ENCODE data around the gene PPIF. TPM values are rescaled to one million over a fixed set of nuclear protein-coding genes. Genes with fewer than 3 reads are reported as not detected.

Gene PPIF
- total RNA-seq, 1 experiment from 2014 or later: 59.0 TPM

DNA sequence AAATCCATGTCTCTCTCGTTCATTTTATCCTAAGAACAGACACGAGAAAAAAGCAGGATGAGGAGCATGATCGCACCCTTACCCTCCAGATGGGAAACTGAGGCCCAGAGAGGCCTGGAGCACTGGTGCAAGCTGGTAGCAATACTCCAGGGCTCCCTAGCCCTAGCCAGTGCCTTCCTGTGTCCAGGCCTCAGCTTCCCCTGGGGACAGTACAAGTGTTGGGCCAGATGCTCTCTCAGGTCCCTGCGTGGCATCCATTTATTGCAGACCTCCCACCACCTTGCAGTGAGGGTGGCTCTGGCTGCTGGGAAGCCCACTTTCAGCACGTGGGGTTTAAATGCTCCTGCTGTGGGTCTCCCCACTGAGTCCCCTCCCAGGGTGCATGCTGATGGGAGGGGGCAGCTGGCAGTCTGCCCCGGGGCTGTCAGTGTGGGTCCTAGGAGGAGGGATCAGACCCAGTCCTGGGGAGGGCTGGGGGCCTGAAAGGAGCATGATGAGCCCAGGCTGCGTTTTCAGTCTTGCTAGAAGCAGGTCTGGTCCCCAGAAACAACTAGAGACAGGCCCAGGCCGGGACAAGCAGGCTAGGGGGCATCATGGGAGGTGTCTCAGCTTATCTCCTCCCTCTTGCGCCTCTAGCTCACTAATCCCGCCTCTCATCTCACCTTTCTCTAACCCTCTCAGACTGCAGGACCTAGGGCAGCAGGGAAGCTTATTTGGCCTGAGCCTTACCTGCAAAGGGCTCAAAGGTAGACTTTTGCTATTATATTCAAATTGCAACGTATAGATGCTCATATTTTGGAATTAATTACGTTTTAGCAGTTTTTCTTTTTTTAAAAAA, 662 bp upstream of the PPIF start:
- TF ChIP-seq SIN3A (IDR thresholded peaks at IDR 0.05; ENCODE audit: borderline replicate concordance, insufficient read depth, low read depth, low read length) (no peak), POLR2AphosphoS5 (IDR thresholded peaks at IDR 0.05; ENCODE audit: low read depth, low read length) (no peak), TCF7L2 (IDR thresholded peaks at IDR 0.05; ENCODE audit: low read depth, low read length) (no peak), CTCF (IDR thresholded peaks at IDR 0.05) (no peak)
- TF ChIP-seq, protein P1, sequence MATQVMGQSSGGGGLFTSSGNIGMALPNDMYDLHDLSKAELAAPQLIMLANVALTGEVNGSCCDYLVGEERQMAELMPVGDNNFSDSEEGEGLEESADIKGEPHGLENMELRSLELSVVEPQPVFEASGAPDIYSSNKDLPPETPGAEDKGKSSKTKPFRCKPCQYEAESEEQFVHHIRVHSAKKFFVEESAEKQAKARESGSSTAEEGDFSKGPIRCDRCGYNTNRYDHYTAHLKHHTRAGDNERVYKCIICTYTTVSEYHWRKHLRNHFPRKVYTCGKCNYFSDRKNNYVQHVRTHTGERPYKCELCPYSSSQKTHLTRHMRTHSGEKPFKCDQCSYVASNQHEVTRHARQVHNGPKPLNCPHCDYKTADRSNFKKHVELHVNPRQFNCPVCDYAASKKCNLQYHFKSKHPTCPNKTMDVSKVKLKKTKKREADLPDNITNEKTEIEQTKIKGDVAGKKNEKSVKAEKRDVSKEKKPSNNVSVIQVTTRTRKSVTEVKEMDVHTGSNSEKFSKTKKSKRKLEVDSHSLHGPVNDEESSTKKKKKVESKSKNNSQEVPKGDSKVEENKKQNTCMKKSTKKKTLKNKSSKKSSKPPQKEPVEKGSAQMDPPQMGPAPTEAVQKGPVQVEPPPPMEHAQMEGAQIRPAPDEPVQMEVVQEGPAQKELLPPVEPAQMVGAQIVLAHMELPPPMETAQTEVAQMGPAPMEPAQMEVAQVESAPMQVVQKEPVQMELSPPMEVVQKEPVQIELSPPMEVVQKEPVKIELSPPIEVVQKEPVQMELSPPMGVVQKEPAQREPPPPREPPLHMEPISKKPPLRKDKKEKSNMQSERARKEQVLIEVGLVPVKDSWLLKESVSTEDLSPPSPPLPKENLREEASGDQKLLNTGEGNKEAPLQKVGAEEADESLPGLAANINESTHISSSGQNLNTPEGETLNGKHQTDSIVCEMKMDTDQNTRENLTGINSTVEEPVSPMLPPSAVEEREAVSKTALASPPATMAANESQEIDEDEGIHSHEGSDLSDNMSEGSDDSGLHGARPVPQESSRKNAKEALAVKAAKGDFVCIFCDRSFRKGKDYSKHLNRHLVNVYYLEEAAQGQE (IDR thresholded peaks at IDR 0.05; ENCODE audit: insufficient read depth in 1 of 2, low read depth in 2 of 2, low read length in 1 of 2): no peak
- POLR2A ChIA-PET: no interaction called here
- no TSS peak for BruUV-seq (replicated peaks)
- Histone ChIP-seq H3K27me3 (ENCODE audit: control insufficient read depth, insufficient read depth, low read length) (no peaks in the 10 kb centered on the region), H3K27ac (ENCODE audit: low read length) (no peak overlapping the region), H3K36me3 (ENCODE audit: control insufficient read depth, insufficient read depth, low read length) (0 out of 2 replicates have a peak, but pooled peaks cover 2% of the 10 kb centered on the region), H3K9me3 (ENCODE audit: control insufficient read depth, insufficient read depth, low read depth, low read length) (no peaks in the 10 kb centered on the region), H3K4me1 (ENCODE audit: control insufficient read depth, insufficient read depth, low read length) (peaks cover 14% of the 10 kb centered on the region), H3K4me3 (ENCODE audit: low read depth in 2 of 2, low read length in 2 of 2) (peak overlapping the region; percentile 8 to 95; a peak in 2 of 4 replicates)
- DNase-seq (ENCODE audit: low read depth, low spot score): no peak
- in situ Hi-C loops (cut with HindIII; ENCODE audit: low pct_unique_long_range_greater_than_20kb, low sequenced_read_pairs) (no loop called here), intact Hi-C loops (cut with micrococcal nuclease; ENCODE audit: unreplicated experiment) (no loop called here)
- no peak for ATAC-seq
- CTCF ChIA-PET: interaction anchor here (0.6 kb wide), 1 partner anchor 141 kb away, joined by 3 read pairs; no protein-coding TSS in a partner anchor

DNA sequence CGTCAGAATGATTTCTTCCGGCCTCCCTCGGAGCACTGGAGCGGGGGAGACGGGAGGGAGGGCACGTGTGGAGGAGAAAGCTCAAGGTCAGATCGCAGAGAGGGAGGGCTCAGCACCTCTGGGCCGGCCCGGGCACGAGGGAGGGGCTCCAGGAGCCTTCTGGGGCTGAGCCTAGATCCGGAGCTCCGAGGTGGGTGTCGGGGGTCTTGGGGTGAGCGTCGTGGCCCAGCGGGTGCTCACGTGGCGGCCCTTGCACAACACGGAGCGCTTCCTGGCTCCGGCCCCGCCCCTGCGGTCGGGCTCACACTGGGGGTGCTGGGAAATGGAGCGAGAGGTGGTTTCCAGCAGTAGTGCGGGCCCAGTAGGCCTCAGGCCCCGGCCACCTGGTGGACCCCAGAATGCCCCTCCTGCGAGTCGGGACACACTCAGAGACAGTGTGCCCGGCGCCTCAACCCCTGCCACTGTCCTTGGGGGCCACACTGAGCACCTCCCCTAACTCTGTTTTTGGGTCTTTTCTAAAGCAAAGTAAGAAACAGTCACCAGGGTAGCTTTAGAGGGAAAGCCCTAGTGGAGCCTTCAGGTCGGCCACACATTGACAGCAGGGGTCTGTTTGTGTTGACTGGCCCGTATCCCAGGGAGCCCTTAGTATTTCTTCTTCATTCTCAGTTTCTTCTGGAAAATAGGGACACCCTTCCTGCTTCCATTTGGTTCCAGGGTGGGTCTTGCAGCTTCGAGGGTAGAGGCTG, 798 bp downstream of the PPIF start:
- no peak; the same call in 1 of the 2 replicates for TF ChIP-seq TCF7L2 (IDR thresholded peaks at IDR 0.05; ENCODE audit: low read depth, low read length)
- no peak for TF ChIP-seq CTCF (IDR thresholded peaks at IDR 0.05)
- no peak for TF ChIP-seq SIN3A (IDR thresholded peaks at IDR 0.05; ENCODE audit: borderline replicate concordance, insufficient read depth, low read depth, low read length)
- no peak for TF ChIP-seq POLR2AphosphoS5 (IDR thresholded peaks at IDR 0.05; ENCODE audit: low read depth, low read length)
- TF ChIP-seq, protein P1 (IDR thresholded peaks at IDR 0.05; ENCODE audit: insufficient read depth in 1 of 2, low read depth in 2 of 2, low read length in 1 of 2): no peak
- intact Hi-C loops (cut with micrococcal nuclease; ENCODE audit: unreplicated experiment) (no loop called here), in situ Hi-C loops (cut with HindIII; ENCODE audit: low pct_unique_long_range_greater_than_20kb, low sequenced_read_pairs) (no loop called here)
- POLR2A ChIA-PET: no interaction called here
- peaks cover 2% of the 10 kb centered on the region; the same call in 1 of the 2 replicates for H3K36me3 ChIP-seq (ENCODE audit: control insufficient read depth, insufficient read depth, low read length)
- H3K27me3 ChIP-seq (ENCODE audit: control insufficient read depth, insufficient read depth, low read length): no peaks in the 10 kb centered on the region
- peak overlapping the region; percentile 88 to 95 for H3K4me3 ChIP-seq (ENCODE audit: low read depth in 2 of 2, low read length in 2 of 2)
- ATAC-seq: peak; percentile 64
- H3K4me1 ChIP-seq (ENCODE audit: control insufficient read depth, insufficient read depth, low read length): peaks cover 14% of the 10 kb centered on the region
- no peaks in the 10 kb centered on the region for H3K9me3 ChIP-seq (ENCODE audit: control insufficient read depth, insufficient read depth, low read depth, low read length)
- BruUV-seq (replicated peaks): no TSS peak
- no peak for DNase-seq (ENCODE audit: low read depth, low spot score)
- peak overlapping the region; percentile 85 for H3K27ac ChIP-seq (ENCODE audit: low read length)
- CTCF ChIA-PET: no interaction called here

Data from Panc1 (cell line).